HG02588 (cell line): Measurements from ENCODE around the gene RMND1.
"Not testable (repeated sequence)": the region's sequence is repeated elsewhere in the genome, so short reads cannot be mapped to it uniquely, and the experiment has no call there.

Experiments
- ATAC-seq: cut with Tn5 transposase; IDR thresholded peaks from one replicate; pipeline ENCODE4 v1.9.1; 2021; ENCODE audit warnings: mild to moderate bottlenecking, moderate library complexity; ENCODE audit not compliant: unreplicated experiment

RMND1 gene

DNA sequence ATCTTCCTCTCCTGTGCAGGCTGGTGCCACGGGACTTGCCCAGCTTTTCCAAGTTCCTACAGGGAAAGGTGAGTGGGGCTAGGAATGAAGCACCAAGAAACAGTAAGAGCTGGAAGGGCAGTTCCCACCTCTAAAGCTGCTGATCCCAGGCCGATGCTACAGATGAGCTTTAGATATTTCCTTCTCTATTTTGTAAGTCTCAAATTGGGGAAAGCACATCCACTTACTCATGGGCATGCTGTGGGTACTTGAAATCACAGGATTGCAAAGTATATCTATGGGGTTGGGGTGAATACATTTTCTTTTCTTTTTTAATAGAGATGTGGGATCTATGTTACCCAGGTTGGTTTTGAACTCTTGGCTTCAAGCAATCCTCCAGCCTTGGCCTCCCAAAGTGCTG lies 63.7 kb downstream of the RMND1 start:
- ATAC-seq, result no peak

DNA sequence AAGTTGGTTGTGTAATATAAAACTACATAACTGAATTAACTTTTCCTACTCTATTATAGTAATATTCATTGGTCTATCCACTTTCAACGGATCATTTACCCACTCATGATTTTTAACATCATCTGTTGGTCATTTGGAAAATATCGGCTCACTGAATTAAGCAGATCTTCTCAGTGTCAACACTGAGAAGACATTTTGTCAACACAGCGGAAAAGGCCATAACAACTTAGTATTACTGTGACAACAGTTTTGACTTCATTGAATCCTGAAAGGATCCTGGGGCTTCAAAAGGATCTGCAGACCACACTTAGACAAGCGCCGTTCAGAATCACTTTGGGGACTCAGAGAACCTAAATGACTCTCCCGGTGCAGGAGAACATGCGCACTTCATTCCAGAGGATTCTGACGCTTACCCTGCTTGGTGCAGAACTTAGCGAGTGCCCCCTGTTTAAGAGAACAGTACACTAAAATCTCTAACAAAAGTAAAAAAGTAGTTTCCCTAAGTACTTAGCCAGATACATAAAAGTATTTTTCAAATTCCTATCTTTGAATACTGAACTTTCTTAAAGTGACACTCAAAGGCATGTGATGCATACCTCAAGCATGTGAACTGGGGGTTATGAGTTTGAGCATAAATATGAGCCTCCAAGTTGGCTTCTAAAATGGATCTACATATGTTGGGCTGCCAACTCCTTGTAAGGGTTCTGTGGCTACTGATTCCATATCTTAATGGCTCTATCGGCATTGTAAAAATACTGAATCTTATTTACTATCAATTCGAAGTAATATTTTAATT lies 64.6 kb downstream of the RMND1 start:
- no peak for ATAC-seq

GRCh38 chr6:151385177-151385576 lies 66.7 kb downstream of the RMND1 start:
- no peak for ATAC-seq

- no peak for ATAC-seq
Measured at GRCh38 chr6:151384151-151384550, 67.8 kb downstream of the RMND1 start.

DNA sequence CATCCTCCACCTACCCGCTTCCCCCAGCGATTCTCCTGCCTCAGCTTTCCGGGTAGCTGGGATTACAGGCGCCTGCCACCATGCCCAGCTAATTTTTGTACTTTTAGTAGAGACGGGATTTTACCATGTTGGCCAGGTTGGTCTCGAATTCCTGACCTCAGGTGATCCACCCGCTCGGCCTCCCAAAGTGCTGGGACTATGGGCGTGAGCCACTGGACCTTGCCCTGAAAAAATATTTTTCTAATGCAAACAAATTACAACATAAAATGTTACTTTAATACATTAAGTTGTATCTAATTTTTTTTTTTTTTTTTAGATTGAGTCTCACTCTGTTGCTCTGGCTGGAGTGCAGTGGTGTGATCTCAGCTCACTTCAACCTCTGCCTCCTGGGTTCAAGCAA lies 69.3 kb downstream of the RMND1 start:
- ATAC-seq, result not testable (repeated sequence)

DNA sequence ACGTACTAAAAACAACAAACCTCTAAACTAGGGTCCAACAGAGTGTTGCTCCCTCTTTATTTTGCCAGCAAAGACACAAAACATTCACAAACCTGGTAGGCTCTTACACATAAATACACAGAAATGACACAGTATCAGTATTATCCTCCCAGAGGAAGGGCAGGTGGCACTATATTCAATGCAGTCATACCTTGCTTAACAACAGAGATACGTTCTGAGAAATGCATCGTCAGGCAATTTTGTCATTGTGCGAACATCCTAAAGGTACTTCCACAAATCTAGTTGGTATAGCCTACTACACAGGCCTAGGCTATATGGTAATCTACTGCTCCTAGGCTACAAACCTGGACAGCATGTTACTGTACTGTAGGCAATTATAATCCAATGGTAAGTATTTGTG lies 70.2 kb downstream of the RMND1 start:
- no peak for ATAC-seq

- no peak for ATAC-seq
Measured at GRCh38 chr6:151380848-151381205, 71.1 kb downstream of the RMND1 start.

DNA sequence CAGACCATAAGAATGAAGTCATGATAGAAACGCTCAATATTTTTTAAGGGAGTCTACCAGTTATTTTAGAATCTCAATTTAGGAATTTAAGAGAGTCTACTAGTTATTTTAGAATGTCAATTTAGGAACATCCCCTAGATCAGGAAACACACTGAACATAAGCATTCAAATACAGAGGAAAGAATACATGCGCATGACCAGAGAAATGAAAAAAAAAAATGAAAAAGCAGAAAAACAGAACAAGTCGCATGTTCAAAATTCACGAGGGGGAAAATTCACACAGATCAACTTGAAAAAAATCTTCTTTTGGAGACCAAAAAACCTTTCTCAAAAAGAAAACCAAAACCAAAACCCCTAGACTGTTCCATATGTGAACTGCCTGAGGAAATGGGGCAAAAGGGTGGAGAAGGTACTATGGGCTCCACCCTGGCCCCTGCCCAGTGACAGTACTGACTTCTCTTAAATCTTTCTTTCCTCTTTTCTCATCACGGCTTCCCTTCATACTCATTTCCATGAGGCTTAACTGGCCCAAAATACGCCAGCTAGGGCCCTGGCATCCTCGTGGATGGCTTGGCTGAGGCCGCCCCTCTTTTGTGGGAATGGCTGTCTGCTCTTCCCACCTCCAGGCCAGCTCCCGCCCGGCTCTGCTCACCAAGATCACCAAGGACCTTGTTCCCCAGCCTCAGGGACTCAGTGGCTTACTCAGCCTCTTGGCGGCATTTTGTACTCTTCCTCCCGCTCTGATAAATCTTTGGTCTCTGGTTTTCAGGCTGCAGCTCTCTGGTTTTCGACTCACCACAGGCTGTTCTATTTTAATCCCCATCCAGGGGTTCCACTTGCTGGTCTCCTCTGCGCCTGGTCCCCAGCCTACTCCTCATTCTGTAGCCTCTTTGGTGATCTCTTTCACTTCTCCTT lies 71.7 kb downstream of the RMND1 start:
- ATAC-seq, result peak; percentile 63

DNA sequence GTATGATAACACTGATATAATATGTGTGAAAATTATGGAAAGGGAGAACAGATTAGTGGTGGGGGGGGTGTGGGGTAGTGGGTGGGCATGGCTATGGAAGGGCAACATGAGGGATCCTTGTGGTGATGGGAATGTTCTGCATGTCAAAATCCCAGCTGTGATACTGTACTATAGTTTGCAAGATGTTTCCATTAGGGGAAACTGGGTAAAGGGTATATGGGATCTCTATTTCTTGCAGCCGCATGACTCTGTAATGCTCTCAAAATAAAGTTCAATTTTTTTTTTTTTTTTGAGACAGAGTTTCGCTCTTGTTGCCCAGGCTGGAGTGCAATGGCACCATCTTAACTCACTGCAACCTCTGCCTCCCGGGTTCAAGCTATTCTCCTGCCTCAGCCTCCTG lies 74.8 kb downstream of the RMND1 start:
- no peak for ATAC-seq

DNA sequence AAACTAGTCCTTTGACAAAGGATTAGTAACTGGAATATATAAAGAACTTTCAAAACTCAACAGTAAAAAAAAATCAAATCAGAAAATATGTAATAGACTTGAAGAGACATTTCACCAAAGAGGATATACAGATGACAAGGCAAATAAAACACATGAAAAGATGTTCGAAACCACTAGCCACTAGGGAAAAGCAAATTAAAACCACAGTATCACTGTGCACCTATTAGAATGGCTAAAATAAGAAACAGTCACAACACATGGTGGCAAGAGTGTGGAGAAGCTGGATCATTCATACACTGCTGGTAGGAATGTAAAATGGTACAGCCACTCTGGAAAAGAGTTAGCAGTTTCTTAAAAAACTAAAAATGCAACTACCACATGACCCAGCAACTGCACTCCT lies 75.5 kb downstream of the RMND1 start:
- ATAC-seq, result no peak

GRCh38 chr6:151375833-151376232 lies 76.1 kb downstream of the RMND1 start:
- ATAC-seq, result no peak

GRCh38 chr6:151374036-151374683 lies 77.8 kb downstream of the RMND1 start:
- no peak for ATAC-seq

GRCh38 chr6:151372164-151372563 lies 79.8 kb downstream of the RMND1 start:
- no peak for ATAC-seq

- no peak for ATAC-seq
Measured at GRCh38 chr6:151370509-151371078, 81.3 kb downstream of the RMND1 start.

- no peak for ATAC-seq
Measured at GRCh38 chr6:151365233-151365632, 86.7 kb downstream of the RMND1 start.

DNA sequence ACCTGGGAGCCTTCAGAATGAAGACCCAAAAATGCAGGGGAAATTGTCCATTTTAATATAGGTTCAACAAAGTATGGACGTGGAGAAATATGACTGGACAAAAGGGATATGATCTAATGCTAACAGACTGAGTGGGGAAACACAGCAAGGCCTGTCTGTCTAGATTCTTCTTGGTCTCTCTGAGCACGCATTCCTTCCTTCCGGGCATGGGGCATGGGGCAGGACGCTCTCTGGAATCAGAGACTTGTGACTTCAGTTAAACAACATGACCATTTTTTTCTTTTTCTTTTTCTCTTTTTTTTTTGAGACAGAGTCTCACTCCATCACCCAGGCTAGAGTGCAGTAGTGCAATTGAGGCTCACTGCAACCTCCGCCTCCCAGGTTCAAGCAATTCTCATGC lies 92.4 kb downstream of the RMND1 start:
- no peak for ATAC-seq

DNA sequence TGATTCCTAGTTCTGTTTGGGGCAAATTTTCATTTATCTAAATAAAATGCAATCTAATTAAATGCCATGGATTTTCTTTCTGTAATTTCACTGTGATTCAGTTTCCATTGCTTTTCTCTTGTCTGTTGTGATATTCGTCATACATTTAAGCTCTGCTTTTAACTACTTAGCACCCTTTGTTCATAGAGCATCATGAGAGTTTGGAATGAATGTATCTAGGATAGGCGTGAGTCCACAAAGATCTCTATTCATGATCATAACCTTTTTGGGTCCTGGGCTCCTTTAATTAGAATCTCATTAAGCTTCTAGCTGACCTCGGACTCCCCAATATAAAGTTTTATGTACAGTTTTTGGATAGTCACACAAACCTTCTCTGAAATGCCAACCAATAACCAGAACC lies 93.5 kb downstream of the RMND1 start:
- ATAC-seq, result no peak

- no peak for ATAC-seq
Measured at GRCh38 chr6:151357758-151358436, 94.0 kb downstream of the RMND1 start.

DNA sequence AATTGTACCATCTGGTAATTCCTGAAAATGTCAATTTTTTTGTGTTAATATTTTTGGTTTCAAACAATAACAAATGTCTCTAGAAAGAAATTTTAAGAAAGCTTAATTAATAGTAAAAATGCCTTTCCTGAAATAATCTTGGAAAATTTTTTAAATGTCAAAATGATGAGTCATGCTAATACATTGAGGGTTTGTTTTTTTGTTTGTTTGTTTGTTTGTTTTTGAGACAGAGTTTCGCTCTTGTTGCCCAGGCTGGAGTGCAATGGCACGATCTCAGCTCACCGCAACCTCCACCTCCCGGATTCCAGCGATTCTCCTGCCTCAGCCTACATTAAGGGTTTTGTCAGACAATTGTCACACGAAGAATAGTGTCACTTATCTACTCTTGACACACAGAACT lies 94.9 kb downstream of the RMND1 start:
- not testable (repeated sequence) for ATAC-seq
